Measurements from ENCODE around the gene MAML2. TPM values are rescaled to one million over a fixed set of nuclear protein-coding genes. Genes with fewer than 3 reads are reported as not detected.

MAML2 gene
- total RNA-seq, 1 donor from 2014 or later, result 18.7 TPM

DNA sequence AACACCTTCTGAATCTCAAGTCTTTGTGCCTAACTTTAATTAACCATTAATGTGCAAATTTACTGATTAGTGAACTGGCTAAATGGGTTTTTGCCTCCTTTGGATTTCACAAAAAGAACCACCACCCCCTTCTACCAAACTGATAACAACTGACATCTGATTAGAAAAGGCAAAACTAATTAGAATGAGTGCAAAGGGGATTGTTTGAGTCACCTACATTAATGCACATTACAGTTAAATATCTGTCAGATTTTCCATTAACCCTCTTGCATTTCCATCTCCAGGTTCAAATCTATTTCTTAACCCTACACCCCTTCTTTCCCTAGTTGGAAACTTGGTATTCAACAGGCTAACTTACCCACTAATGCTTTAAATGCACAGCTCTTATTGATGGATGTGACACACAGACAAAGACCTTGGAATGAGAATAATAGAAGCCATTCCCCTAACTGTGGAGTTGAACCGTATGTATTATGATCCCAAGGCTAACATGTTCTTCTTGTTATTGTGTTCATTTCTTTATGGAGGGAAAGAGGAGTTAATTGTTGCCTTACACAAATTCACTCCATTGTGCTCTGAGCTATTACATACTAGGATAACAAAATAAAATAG is 257.6 kb downstream of the MAML2 start:
- H3K36me3 Mint-ChIP-seq (ENCODE audit: low read depth), result no peaks in the 10 kb centered on the region
- no peak overlapping the region for H3K27ac Mint-ChIP-seq (ENCODE audit: unreplicated experiment)
- TF ChIP-seq, protein P1, sequence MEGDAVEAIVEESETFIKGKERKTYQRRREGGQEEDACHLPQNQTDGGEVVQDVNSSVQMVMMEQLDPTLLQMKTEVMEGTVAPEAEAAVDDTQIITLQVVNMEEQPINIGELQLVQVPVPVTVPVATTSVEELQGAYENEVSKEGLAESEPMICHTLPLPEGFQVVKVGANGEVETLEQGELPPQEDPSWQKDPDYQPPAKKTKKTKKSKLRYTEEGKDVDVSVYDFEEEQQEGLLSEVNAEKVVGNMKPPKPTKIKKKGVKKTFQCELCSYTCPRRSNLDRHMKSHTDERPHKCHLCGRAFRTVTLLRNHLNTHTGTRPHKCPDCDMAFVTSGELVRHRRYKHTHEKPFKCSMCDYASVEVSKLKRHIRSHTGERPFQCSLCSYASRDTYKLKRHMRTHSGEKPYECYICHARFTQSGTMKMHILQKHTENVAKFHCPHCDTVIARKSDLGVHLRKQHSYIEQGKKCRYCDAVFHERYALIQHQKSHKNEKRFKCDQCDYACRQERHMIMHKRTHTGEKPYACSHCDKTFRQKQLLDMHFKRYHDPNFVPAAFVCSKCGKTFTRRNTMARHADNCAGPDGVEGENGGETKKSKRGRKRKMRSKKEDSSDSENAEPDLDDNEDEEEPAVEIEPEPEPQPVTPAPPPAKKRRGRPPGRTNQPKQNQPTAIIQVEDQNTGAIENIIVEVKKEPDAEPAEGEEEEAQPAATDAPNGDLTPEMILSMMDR (conservative IDR thresholded peaks at IDR 0.05), result no peak
- H3K4me3 Mint-ChIP-seq, result no peak overlapping the region
- no peaks in the 10 kb centered on the region for H3K9me3 Mint-ChIP-seq
- H3K4me1 Mint-ChIP-seq, result peaks cover 26% of the 10 kb centered on the region
- no peaks in the 10 kb centered on the region for H3K27me3 Mint-ChIP-seq (ENCODE audit: low read depth)
- no peak for DNase-seq (ENCODE audit: low read depth, low spot score)

DNA sequence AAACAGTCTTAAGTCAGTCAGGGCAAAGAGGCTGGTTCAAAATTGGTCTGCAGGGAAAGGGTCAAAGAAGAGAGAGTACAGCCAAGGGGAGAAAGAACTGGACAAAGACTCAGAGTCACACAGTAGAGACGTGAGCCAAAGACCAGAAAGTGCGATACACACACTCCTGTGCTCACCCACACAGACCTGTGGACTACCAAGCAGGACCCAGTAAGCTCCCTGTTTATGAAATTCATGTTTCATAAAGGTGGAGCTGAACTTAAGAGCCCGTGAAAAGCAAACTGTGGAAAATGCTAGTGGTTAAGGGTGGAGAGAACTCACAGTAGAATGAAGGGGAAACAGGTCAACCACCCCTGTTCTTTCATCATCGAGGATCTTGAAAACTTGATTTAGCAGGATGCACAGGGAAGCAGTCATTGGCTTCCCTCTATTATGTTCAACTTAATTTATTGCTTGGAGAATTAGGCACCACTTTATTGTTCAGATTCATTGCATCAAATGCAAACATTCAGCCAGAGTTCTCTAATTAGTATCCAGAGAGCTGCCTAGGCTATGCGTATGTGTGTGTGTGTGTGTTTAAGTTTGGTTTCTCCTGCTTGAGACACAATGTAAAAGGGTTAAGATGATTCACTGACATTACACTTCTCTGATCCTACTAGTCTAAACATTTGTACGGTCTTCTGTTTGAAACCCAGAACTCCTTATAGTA is 258.2 kb downstream of the MAML2 start:
- DNase-seq (ENCODE audit: low read depth, low spot score), result no peak
- Mint-ChIP-seq H3K27ac (ENCODE audit: unreplicated experiment) (no peak overlapping the region), H3K27me3 (ENCODE audit: low read depth) (no peaks in the 10 kb centered on the region), H3K4me3 (no peak overlapping the region), H3K4me1 (peaks cover 26% of the 10 kb centered on the region), H3K36me3 (ENCODE audit: low read depth) (no peaks in the 10 kb centered on the region), H3K9me3 (no peaks in the 10 kb centered on the region)
- TF ChIP-seq, protein P1 (conservative IDR thresholded peaks at IDR 0.05), result no peak

DNA sequence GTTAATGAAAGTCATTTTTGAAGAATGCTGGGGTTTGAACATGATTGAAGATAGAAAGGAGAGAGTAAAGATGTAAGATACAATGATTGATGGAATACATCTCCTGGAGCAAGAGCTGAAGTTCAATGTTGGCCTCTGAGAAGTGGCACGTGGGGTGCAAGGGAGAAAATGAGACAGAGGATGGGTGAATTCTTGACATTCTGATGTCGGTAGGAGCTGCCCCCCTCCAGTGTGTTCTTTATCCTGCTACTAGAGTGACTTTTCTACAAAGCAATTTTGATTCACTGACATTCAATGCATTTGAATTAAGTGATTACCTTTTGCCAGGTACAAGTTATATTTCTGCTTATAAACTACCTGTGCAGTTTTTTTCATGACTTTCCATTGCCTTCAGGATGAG is 260.1 kb downstream of the MAML2 start:
- Mint-ChIP-seq H3K4me1 (peaks cover 18% of the 10 kb centered on the region), H3K27me3 (ENCODE audit: low read depth) (no peaks in the 10 kb centered on the region), H3K4me3 (no peak overlapping the region), H3K27ac (ENCODE audit: unreplicated experiment) (no peak overlapping the region), H3K36me3 (ENCODE audit: low read depth) (no peaks in the 10 kb centered on the region), H3K9me3 (no peaks in the 10 kb centered on the region)
- TF ChIP-seq, protein P1 (conservative IDR thresholded peaks at IDR 0.05), result no peak
- no peak for DNase-seq (ENCODE audit: low read depth, low spot score)

DNA sequence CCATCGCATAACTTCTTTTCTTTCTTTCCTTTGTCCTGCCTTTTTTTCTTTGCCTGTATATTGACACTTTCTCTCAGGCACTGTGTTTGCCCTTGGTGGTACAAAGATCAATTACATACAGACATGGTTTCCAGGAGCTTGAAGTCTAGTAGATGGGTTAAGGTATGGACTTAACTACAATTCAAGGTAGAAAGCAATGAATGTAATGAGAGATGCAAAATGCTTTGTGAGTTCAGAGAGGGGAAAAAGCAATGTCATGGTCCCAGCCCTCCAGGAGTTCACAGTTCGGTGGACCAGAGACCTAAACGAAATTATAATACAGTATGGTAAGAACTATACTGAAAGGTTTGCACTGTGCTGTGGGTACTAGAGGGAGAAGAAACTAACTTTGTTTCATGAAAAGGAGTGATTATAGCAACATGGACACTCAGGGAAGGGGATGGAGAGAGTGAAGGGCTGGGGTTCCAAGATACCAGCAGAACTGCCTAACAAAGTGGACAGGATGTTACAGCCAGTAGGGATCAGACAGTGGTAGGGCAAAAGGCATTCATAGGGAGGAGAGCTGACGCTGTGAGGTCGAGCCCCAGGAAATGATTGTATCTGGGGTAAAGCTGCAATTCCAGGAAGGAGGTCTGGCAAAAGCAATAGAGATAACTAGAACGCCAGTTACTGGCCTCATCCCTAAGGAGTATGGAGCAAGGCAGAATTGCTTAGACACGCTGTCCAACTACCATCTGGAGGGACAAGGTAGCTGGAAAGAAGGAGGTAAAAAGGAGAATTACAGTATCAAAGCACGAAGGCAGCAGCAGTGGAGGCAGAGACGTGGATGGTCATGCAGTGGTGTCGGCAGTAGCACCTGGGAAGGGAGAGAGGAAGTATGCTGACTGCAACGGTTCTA is 260.7 kb downstream of the MAML2 start:
- Mint-ChIP-seq H3K4me3 (no peak overlapping the region), H3K27me3 (ENCODE audit: low read depth) (no peaks in the 10 kb centered on the region), H3K27ac (ENCODE audit: unreplicated experiment) (no peak overlapping the region), H3K36me3 (ENCODE audit: low read depth) (no peaks in the 10 kb centered on the region), H3K9me3 (no peaks in the 10 kb centered on the region), H3K4me1 (peaks cover 18% of the 10 kb centered on the region)
- TF ChIP-seq, protein P1 (conservative IDR thresholded peaks at IDR 0.05), result no peak
- DNase-seq (ENCODE audit: low read depth, low spot score), result no peak

DNA sequence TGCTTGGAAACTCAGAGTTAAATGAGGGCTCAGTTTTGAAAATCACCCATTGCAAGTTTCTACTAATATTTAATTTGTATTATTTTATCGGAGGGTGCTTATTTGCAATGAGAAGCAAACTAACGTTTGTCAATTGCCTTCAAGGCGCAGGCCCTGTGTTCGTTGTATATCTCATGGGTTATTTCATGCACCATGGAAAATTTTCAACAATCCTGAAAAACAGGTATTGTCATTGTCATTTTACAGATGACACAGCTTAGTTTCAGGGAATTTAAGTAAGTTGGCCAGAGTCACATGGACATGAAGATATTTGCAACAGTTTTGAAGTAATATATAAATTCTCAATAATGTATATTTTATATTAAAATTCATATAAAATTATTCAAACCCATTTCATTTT is 261.4 kb downstream of the MAML2 start:
- Mint-ChIP-seq H3K9me3 (no peaks in the 10 kb centered on the region), H3K4me3 (no peak overlapping the region), H3K27ac (ENCODE audit: unreplicated experiment) (no peak overlapping the region), H3K4me1 (peaks cover 17% of the 10 kb centered on the region), H3K27me3 (ENCODE audit: low read depth) (no peaks in the 10 kb centered on the region), H3K36me3 (ENCODE audit: low read depth) (no peaks in the 10 kb centered on the region)
- DNase-seq (ENCODE audit: low read depth, low spot score), result no peak
- TF ChIP-seq, protein P1 (conservative IDR thresholded peaks at IDR 0.05), result no peak
